Ishikawa (cell line): ENCODE data around the gene ARID1B.

Experiments
- CEBPB ChIP-seq: IDR thresholded peaks from 2 replicates; pipeline ENCODE4 v1.6.1; 2012
- CREB1 ChIP-seq: IDR thresholded peaks from 2 replicates; pipeline ENCODE4 v1.6.1; 2012; ENCODE audit warnings: low read depth
- EGR1 ChIP-seq: IDR thresholded peaks from 2 replicates; pipeline ENCODE4 v1.6.1; 2012
- EP300 ChIP-seq: IDR thresholded peaks from 2 replicates; pipeline ENCODE4 v1.6.1; 2012; ENCODE audit warnings: borderline replicate concordance
- RAD21 ChIP-seq: IDR thresholded peaks from 2 replicates; pipeline ENCODE4 v1.6.1; 2012; ENCODE audit warnings: low read depth
- TAF1 ChIP-seq: IDR thresholded peaks from 2 replicates; pipeline ENCODE4 v1.6.1; 2012; ENCODE audit warnings: low read depth, mild to moderate bottlenecking
- TCF12 ChIP-seq: IDR thresholded peaks from 2 replicates; pipeline ENCODE4 v1.6.1; 2012; ENCODE audit warnings: low read depth
- TEAD4 ChIP-seq: IDR thresholded peaks from 2 replicates; pipeline ENCODE4 v1.6.1; 2012
- YY1 ChIP-seq: IDR thresholded peaks from 2 replicates; pipeline ENCODE4 v1.6.1; 2012; ENCODE audit warnings: low read depth
- ZBTB7A ChIP-seq: IDR thresholded peaks from 2 replicates; pipeline ENCODE4 v1.6.1; 2012; ENCODE audit warnings: low read depth
- TF ChIP-seq, protein P1 (sequence below): IDR thresholded peaks from 2 replicates; pipeline ENCODE4 v1.6.1; 2012; ENCODE audit warnings: low read depth, mild to moderate bottlenecking
- TF ChIP-seq, protein P2 (sequence below): IDR thresholded peaks from 2 replicates; pipeline ENCODE4 v1.6.1; 2012

DNA sequence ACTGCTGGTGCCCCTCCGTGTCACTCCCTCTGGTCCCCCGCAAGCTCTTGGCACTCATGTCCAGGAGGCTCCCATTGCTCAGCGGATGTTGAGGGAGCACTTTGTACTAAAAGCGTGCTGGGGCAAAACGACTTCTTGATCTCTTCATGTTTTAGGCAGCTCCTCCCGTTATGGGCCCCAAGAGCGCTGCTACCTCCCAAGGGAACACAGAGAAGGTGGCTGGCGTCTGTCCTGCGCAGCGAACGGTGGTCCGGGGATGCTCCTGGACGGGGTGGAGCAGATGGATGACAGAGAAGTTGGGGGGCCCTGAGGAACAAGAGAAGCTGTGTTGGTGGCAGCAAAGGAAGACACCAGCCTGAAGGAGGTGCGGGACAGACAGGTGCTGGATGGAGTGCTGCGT is 446.3 kb downstream of the ARID1B start:
- TF ChIP-seq YY1 (no peak), EGR1 (no peak), TCF12 (no peak), EP300 (no peak), TEAD4 (no peak), TAF1 (no peak), ZBTB7A (no peak), CEBPB (no peak), RAD21 (no peak), CREB1 (no peak)
- TF ChIP-seq, protein P1, sequence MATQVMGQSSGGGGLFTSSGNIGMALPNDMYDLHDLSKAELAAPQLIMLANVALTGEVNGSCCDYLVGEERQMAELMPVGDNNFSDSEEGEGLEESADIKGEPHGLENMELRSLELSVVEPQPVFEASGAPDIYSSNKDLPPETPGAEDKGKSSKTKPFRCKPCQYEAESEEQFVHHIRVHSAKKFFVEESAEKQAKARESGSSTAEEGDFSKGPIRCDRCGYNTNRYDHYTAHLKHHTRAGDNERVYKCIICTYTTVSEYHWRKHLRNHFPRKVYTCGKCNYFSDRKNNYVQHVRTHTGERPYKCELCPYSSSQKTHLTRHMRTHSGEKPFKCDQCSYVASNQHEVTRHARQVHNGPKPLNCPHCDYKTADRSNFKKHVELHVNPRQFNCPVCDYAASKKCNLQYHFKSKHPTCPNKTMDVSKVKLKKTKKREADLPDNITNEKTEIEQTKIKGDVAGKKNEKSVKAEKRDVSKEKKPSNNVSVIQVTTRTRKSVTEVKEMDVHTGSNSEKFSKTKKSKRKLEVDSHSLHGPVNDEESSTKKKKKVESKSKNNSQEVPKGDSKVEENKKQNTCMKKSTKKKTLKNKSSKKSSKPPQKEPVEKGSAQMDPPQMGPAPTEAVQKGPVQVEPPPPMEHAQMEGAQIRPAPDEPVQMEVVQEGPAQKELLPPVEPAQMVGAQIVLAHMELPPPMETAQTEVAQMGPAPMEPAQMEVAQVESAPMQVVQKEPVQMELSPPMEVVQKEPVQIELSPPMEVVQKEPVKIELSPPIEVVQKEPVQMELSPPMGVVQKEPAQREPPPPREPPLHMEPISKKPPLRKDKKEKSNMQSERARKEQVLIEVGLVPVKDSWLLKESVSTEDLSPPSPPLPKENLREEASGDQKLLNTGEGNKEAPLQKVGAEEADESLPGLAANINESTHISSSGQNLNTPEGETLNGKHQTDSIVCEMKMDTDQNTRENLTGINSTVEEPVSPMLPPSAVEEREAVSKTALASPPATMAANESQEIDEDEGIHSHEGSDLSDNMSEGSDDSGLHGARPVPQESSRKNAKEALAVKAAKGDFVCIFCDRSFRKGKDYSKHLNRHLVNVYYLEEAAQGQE, result no peak
- TF ChIP-seq, protein P2, sequence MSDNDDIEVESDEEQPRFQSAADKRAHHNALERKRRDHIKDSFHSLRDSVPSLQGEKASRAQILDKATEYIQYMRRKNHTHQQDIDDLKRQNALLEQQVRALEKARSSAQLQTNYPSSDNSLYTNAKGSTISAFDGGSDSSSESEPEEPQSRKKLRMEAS, result no peak
